ENCODE results near the gene EMP1.

EMP1 gene

GRCh38 chr12:13268581-13268980, 72.1 kb downstream of the EMP1 start:
- no peaks in the 10 kb centered on the region for H3K4me1 ChIP-seq (ENCODE audit: insufficient read depth, low read length, severe bottlenecking)
- H2AFZ ChIP-seq (ENCODE audit: low read length), result no peak overlapping the region
- H3K27me3 ChIP-seq (ENCODE audit: insufficient read depth, low read length), result no peaks in the 10 kb centered on the region; the same call in 1 of the 2 replicates
- H3K9me2 ChIP-seq (ENCODE audit: low read depth, low read length), result no peaks in the 10 kb centered on the region
- no peak overlapping the region for H3K27ac ChIP-seq (ENCODE audit: low read depth, low read length, poor library complexity, severe bottlenecking)
- no peaks in the 10 kb centered on the region for H3K79me2 ChIP-seq (ENCODE audit: insufficient read depth, low read length)
- H3K36me3 ChIP-seq (ENCODE audit: insufficient read depth, low read length), result no peaks in the 10 kb centered on the region
- H3K9me3 ChIP-seq (ENCODE audit: low read length), result no peaks in the 10 kb centered on the region
- no peak overlapping the region for H3K4me2 ChIP-seq (ENCODE audit: low read length)
- no peak for TF ChIP-seq EZH2 (IDR thresholded peaks at IDR 0.05; ENCODE audit: borderline replicate concordance, low read length)
- no peak for TF ChIP-seq CTCF (IDR thresholded peaks at IDR 0.05; ENCODE audit: low read length)
- H3K4me3 ChIP-seq (ENCODE audit: low read depth, low read length, poor library complexity, severe bottlenecking), result no peak overlapping the region
- no peaks in the 10 kb centered on the region for H3F3A ChIP-seq (ENCODE audit: insufficient read depth, low read length)
- H3K9ac ChIP-seq (ENCODE audit: low read length), result no peak overlapping the region
- no peaks in the 10 kb centered on the region for H4K20me1 ChIP-seq (ENCODE audit: insufficient read depth, low read length)
